HG02840 (cell line): ENCODE results near the gene SIN3B.

Source experiments
- ATAC-seq: cut with Tn5 transposase; IDR thresholded peaks from one replicate; pipeline ENCODE4 v1.9.1; 2021; ENCODE audit warnings: mild to moderate bottlenecking, moderate library complexity, moderate number of reproducible peaks; ENCODE audit not compliant: unreplicated experiment, low FRiP score

Gene SIN3B

DNA sequence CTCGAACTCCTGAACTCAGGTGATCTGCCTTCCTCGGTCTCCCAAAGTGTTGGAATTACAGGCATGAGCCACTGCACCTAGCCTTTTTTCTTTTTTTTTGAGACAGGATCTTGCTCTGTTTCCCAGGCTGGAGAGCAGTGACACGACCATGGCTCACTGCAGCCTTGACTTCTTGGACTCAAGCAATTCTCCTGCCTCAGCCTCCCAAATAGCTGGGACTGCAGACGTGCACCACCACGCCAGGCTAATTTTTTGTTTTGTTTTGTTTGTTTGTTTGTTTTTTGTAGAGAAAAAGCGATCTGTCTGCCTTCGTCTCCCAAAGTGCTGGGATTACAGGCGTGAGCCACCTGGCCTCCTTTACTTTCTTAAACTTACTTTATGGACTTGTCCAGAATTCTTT is 6.5 kb upstream of the SIN3B start:
- ATAC-seq, result no peak

DNA sequence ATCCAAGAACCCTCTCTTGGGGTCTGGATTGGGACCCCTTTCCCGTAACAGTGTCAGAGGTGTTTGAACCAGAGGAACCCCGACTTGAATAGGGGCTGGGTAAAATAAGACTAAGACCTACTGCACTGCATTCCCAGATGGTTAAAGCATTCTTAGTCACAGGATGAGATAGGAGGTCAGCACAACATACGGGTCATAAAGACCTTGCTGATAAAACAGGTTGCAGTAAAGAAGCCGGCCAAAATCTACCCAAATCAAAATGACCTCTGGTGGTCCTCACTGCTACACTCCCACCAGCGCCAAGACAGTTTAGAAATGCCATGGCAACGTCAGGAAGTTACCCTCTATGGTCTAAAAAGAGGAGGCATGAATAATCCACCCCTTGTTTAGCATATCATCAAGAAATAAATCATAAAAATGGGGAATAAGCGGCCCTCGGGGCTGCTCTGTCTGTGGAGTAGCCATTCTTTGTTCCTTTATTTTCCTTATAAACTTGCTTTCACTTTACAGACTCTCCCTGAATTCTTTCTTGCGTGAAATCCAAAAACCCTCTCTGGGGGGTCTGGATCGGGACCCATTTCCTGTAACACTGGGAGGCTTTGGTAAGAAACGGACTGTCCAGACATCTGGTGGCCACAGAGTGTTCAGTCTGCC is 4.4 kb upstream of the SIN3B start:
- ATAC-seq, result no peak

GRCh38 chr19:16825312-16826052 is 3.7 kb upstream of the SIN3B start:
- ATAC-seq, result no peak

- ATAC-seq, result no peak
These were observed 658 bp downstream of the SIN3B start for GRCh38 chr19:16829822-16830289.

DNA sequence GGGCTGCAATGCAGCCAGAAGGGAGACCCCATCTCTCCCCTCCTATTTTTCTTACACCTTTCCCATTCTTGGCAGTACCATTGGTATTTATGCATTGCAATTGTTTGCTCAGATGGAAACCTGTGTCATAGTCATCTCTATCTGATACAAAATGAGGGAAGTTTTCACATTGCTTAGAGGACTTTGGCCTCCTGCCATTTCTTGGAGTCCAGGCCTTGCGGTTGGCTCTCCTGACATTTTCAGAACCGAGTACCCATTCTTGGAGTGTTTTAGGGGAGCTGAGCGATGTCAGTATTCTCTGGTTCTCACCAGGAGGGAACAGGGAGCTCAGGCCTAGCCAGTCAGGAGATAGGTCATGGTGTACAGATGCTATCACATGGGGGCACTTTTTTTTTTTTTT is 1.5 kb downstream of the SIN3B start:
- no peak for ATAC-seq

DNA sequence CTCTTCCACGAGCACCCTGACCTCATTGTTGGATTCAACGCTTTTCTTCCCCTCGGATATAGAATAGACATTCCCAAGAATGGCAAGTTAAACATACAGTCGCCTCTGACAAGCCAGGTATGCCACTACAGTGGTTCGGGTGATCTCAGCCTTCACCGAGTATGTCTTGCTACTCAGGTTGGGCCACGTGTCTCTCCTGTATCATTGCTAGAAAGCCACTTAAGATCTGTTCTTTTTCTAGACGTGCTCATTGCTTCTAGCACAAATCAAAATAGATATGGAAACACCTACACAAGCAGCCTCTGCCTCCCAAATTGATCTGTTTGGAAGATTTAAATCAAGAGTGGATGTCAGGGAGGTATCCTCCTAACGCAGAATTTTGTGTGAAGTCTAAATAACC is 2.3 kb downstream of the SIN3B start:
- no peak for ATAC-seq

DNA sequence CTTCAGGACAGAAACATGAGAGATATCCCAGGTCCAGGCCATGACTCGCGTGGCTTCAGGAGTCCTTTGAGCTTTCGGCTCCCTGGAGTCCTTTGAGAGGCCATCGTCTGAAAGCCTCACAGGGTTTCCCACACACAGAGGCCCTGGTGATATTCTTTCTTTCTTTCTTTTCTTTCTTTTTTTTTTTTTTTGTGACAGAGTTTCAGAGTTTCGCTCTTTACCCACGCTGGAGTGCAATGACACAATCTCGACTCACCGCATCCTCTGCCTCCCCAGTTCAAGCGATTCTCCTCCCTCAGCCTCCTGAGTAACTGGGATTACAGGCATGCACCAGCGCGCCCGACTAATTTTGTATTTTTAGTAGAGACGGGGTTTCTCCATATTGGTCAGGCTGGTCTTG is 5.5 kb downstream of the SIN3B start:
- no peak for ATAC-seq

- ATAC-seq, result no peak
These were observed 7.2 kb downstream of the SIN3B start for GRCh38 chr19:16836115-16837034.

GRCh38 chr19:16837035-16837362 is 7.8 kb downstream of the SIN3B start:
- no peak for ATAC-seq

- no peak for ATAC-seq
These were observed 12.3 kb downstream of the SIN3B start for GRCh38 chr19:16841391-16841926.

- ATAC-seq, result no peak
These were observed 17.7 kb downstream of the SIN3B start for GRCh38 chr19:16846901-16847300.

DNA sequence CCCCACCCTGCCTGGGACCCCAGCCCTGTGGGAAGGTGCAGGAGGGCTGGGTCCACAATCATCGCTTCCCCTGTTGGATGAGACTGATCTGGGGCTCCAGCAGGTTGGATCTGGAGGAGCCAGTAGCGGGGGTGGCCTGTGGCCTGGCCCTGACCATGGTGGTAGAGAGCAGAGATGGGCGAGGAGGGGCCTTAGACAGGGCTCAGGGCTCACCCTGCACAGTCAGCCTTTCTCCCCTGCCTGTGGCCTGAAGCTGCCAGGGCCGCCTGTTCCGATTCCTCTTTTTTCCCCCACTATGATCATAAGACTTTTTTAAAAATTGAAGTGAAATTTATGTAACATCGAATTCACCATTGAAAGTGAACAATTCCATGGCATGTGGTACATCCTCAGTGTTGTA is 18.2 kb downstream of the SIN3B start:
- no peak for ATAC-seq

DNA sequence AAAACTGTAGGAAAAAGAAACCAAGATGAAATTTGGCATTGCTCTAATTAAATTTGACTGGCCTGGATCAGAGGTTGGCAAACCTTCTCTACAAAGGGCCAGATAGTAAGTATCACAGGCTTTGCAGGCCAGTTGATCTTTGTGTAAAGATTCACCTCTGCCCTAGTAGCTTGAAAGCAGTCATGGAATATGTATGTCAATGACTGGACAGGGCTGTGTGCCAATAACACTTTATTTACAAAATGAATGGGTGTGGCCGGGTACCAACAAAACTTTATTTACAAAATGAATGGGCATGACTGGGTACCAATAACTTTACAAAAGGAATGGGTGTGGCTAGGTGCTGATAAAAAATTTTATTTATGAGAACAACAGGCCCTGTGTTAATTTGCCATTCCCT is 20.0 kb downstream of the SIN3B start:
- no peak for ATAC-seq

GRCh38 chr19:16850133-16850532 is 20.9 kb downstream of the SIN3B start:
- no peak for ATAC-seq

DNA sequence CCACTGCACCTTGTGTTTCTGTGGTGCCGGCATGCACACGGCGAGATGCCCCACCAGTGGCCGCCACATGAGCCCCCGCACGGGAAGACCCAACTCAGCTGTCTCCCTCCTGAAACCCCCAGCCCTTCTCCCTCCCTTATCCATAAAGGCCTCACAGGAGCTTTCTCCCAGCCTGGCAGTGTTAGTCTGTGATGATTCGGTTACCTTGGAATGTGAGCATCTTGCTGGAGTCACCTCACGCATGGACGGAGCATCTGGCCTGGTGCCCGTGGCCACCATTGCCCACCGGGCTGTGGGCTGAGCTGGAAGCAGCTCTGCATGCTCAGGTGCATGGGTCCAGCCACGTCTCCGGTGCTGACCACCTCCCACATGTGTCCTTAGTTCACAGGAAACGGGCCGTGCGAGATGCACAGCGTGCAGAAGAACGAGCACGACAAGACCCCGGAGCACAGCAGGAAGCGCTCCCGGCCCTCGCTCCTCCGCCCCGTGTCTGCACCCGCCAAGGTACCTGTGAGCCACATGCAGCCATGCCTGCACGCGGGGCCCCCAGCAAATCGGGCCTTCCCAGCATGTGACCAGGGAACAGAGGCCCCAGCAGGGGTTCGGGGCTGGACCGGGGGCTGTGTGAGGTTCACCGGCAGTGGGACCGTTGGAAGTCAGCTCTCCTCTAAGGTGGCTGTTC is 22.0 kb downstream of the SIN3B start:
- no peak for ATAC-seq

DNA sequence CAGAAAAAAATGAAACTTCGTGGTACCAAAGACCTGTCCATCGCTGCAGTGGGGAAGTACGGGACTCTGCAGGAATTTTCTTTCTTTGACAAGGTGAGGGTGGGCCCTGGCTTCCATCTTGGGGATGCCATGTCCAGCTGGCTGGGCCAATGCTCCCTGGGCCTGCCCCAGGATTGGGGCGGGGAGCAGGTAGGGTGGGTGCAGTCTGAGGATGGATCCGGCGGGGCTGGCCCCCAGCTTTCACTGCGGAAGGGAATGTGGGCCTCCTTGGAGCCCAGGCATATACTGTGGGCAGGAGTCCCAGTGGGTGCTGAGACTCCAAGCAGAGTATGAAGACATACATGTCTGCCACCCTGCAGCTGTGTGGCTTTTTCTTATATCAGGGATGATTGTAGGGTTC is 23.9 kb downstream of the SIN3B start:
- no peak for ATAC-seq

DNA sequence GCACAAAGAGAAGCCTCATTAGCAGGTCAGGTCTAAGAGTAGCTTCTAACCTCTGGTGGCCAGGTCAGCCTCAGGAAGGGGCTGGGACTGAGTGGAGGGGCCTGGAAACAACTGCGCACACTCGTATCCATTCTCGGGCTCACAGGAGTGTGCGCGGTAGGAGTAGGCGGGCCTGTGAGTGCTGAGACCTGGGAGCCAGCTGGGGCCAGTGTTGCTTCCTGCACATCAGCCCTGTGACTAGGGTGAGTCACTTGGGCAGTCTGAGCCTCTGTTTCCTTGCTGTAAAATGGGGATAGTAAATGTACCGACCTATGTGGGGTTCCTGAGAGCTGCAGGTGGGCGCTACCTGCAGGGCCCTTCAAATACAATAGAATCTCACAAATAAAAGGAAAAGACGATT is 26.9 kb downstream of the SIN3B start:
- no peak for ATAC-seq

- ATAC-seq, result no peak
These were observed 30.4 kb downstream of the SIN3B start for GRCh38 chr19:16859626-16860025.

GRCh38 chr19:16860118-16860517 is 30.9 kb downstream of the SIN3B start:
- ATAC-seq, result no peak

GRCh38 chr19:16861011-16861410 is 31.8 kb downstream of the SIN3B start:
- no peak for ATAC-seq
